Fibroblast of skin of right quadriceps (primary cell): ENCODE data around the gene STAG1.
"Not testable (repeated sequence)": the region's sequence is repeated elsewhere in the genome, so short reads cannot be mapped to it uniquely, and the experiment has no call there.

Experiments used
- DNase-seq: peaks from one replicate; pipeline ENCODE4 v3.0.0-alpha.2; 2013

STAG1 gene

GRCh38 chr3:136577791-136578190, 174.4 kb downstream of the STAG1 start:
- DNase-seq = no peak

GRCh38 chr3:136576279-136577009, 175.7 kb downstream of the STAG1 start:
- no peak for DNase-seq

GRCh38 chr3:136567599-136568188, 184.5 kb downstream of the STAG1 start:
- no peak for DNase-seq

GRCh38 chr3:136564962-136565361, 187.2 kb downstream of the STAG1 start:
- DNase-seq = not testable (repeated sequence)

GRCh38 chr3:136562026-136562425, 190.2 kb downstream of the STAG1 start:
- no peak for DNase-seq

GRCh38 chr3:136559896-136560295, 192.3 kb downstream of the STAG1 start:
- no peak for DNase-seq

GRCh38 chr3:136549461-136549860, 202.7 kb downstream of the STAG1 start:
- not testable (repeated sequence) for DNase-seq

- peak; percentile 66 for DNase-seq
Observed at GRCh38 chr3:136547293-136547692, 204.9 kb downstream of the STAG1 start.

GRCh38 chr3:136546720-136547119, 205.5 kb downstream of the STAG1 start:
- peak; percentile 21 for DNase-seq

GRCh38 chr3:136545664-136546268, 206.4 kb downstream of the STAG1 start:
- DNase-seq = no peak

- DNase-seq = peak; percentile 43
Observed at GRCh38 chr3:136544532-136544931, 207.6 kb downstream of the STAG1 start.

- DNase-seq = no peak
Observed at GRCh38 chr3:136543385-136543784, 208.8 kb downstream of the STAG1 start.

- DNase-seq = peak; percentile 41
Observed at GRCh38 chr3:136535906-136536305, 216.3 kb downstream of the STAG1 start.

- no peak for DNase-seq
Observed at GRCh38 chr3:136532766-136533165, 219.4 kb downstream of the STAG1 start.

GRCh38 chr3:136518102-136518501, 234.1 kb downstream of the STAG1 start:
- no peak for DNase-seq

- DNase-seq = no peak
Observed at GRCh38 chr3:136516656-136517055, 235.5 kb downstream of the STAG1 start.

- DNase-seq = no peak
Observed at GRCh38 chr3:136516095-136516494, 236.1 kb downstream of the STAG1 start.

- not testable (repeated sequence) for DNase-seq
Observed at GRCh38 chr3:136514533-136514932, 237.6 kb downstream of the STAG1 start.

GRCh38 chr3:136513367-136513766, 238.8 kb downstream of the STAG1 start:
- DNase-seq = no peak

GRCh38 chr3:136512381-136512780, 239.8 kb downstream of the STAG1 start:
- DNase-seq = peak; percentile 71

- DNase-seq = no peak
Observed at GRCh38 chr3:136505676-136506075, 246.5 kb downstream of the STAG1 start.

- no peak for DNase-seq
Observed at GRCh38 chr3:136503056-136503455, 249.1 kb downstream of the STAG1 start.

- DNase-seq = no peak
Observed at GRCh38 chr3:136498919-136499447, 253.2 kb downstream of the STAG1 start.

- DNase-seq = no peak
Observed at GRCh38 chr3:136495213-136495612, 257.0 kb downstream of the STAG1 start.
